Epithelial cell of proximal tubule (primary cell): ENCODE data around the gene CTTN. TPM values are rescaled to one million over a fixed set of nuclear protein-coding genes. Genes with fewer than 3 reads are reported as not detected.

ENCODE experiments used
- DNase-seq: peaks from one replicate; pipeline ENCODE4 v3.0.0-alpha.2; 2011; ENCODE audit warnings: low read depth
- H3K4me3 ChIP-seq: 2 replicates; pipeline ENCODE4 v1.5.1; 2011; ENCODE audit warnings: low read depth, mild to moderate bottlenecking, low read length
- CTCF ChIP-seq: conservative IDR thresholded peaks from 2 replicates; pipeline ENCODE4 v1.5.1; 2012; ENCODE audit warnings: low read depth, mild to moderate bottlenecking, low read length
- total RNA-seq: library from RNA; depleted of rRNA; stranded (reverse); fragments of >200 nt; gene quantifications from 2 replicates; pipeline ENCODE4 v1.2.3, GENCODE V29; 2015

CTTN gene
- total RNA-seq, 1 donor from 2014 or later, result 254 TPM

DNA sequence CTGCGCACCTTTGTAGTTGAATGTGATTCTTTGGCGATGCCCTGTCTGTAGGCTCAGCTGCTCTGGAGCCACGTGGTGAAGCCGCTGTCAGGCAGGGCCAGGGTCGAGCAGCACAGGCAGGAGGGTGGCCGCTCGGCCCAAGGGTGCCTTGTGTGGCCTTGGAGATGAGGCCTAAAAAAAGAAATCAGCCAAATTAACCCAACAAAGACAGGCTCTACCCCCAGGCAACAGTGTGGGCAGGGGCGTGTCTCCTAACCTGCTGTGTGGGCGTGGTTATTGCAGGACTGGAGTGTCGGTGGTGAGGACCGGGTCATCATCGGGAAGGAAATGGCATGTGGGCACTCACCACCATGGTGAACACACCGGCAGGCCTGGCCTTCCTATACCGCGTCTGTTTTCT, 34.3 kb downstream of the CTTN start:
- no peak overlapping the region for H3K4me3 ChIP-seq
- TF ChIP-seq CTCF, result no peak
- DNase-seq, result no peak

GRCh38 chr11:70433038-70433437, 34.7 kb downstream of the CTTN start:
- TF ChIP-seq CTCF, result no peak
- no peak for DNase-seq
- H3K4me3 ChIP-seq, result no peak overlapping the region

DNA sequence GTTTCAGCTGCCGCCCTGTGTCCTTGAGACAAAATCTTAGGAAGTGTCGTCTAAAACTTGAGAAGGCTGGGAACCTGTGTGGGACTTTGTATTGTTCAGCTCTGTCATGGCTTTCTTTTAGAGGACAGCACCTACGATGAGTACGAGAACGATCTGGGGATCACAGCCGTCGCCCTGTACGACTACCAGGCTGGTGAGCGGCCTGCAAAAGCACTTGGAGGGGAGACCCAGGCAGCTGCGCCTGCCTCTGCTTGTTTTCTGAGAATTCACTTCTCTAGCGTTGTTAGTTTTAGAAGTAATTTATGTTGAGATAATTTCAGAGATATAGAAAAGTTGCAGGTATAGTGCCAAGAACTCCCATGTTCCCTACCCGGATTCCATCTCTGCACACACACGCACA, 35.2 kb downstream of the CTTN start:
- DNase-seq, result no peak
- no peak for TF ChIP-seq CTCF
- no peak overlapping the region for H3K4me3 ChIP-seq

GRCh38 chr11:70433966-70434812, 35.9 kb downstream of the CTTN start:
- TF ChIP-seq CTCF, result no peak
- no peak overlapping the region for H3K4me3 ChIP-seq
- DNase-seq, result no peak

DNA sequence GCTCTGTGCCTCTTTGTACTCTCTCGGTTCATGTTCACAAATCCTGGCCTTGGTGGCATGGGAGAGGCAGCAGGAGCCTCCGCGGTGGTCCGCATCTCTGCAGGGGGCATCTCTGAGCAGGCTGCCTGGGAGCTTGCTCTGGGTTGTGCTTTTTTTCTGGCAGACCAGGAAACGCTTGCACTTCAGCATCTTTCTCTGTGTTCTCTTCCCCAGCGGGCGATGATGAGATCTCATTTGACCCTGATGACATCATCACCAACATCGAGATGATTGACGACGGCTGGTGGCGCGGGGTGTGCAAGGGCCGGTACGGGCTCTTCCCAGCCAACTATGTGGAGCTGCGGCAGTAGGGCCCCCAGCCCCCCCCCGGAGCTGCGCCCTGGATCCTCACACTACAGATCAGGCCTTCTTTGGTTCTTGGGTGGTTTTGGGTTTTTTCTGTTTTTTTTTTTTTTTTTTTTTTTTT, 36.5 kb downstream of the CTTN start:
- TF ChIP-seq CTCF, result no peak
- H3K4me3 ChIP-seq, result no peak overlapping the region
- DNase-seq, result no peak

GRCh38 chr11:70435361-70435760, 37.0 kb downstream of the CTTN start:
- no peak overlapping the region for H3K4me3 ChIP-seq
- TF ChIP-seq CTCF, result no peak
- no peak for DNase-seq

GRCh38 chr11:70435765-70436500, 37.6 kb downstream of the CTTN start:
- no peak overlapping the region for H3K4me3 ChIP-seq
- no peak for TF ChIP-seq CTCF
- no peak for DNase-seq
